GM20000 (cell line): ENCODE results near the gene FNDC7.
"Not testable (repeated sequence)": the region's sequence is repeated elsewhere in the genome, so short reads cannot be mapped to it uniquely, and the experiment has no call there.

Experiments used
- DNase-seq: peaks from one replicate; pipeline ENCODE4 v3.0.0; 2012; ENCODE audit warnings: low spot score
- TF ChIP-seq, protein P1 (sequence below): IDR thresholded peaks from 2 replicates; pipeline ENCODE4 v1.5.1; 2012; ENCODE audit warnings: mild to moderate bottlenecking, control low read depth; ENCODE audit errors: extremely low read depth, missing control alignments

The FNDC7 gene

DNA sequence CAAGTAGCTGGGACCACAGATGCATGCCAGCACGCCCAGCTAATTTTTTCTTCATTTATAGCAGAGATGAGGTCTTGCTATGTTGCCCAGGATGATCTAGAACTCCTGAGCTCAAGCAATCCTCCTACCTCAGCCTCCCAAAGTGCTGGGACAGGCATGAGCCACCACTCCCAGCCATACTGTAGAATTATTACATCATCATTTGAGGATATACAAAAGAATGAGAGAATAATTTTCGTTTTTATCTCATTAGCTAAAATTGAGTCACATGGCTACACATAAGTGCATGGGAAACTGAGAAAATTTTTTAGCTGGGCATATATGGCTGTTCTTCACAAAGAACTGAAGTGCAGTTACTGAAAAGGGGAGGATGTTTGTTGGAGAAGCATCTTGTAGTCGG is 55.0 kb downstream of the FNDC7 start:
- TF ChIP-seq, protein P1, sequence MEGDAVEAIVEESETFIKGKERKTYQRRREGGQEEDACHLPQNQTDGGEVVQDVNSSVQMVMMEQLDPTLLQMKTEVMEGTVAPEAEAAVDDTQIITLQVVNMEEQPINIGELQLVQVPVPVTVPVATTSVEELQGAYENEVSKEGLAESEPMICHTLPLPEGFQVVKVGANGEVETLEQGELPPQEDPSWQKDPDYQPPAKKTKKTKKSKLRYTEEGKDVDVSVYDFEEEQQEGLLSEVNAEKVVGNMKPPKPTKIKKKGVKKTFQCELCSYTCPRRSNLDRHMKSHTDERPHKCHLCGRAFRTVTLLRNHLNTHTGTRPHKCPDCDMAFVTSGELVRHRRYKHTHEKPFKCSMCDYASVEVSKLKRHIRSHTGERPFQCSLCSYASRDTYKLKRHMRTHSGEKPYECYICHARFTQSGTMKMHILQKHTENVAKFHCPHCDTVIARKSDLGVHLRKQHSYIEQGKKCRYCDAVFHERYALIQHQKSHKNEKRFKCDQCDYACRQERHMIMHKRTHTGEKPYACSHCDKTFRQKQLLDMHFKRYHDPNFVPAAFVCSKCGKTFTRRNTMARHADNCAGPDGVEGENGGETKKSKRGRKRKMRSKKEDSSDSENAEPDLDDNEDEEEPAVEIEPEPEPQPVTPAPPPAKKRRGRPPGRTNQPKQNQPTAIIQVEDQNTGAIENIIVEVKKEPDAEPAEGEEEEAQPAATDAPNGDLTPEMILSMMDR = no peak
- DNase-seq = no peak

DNA sequence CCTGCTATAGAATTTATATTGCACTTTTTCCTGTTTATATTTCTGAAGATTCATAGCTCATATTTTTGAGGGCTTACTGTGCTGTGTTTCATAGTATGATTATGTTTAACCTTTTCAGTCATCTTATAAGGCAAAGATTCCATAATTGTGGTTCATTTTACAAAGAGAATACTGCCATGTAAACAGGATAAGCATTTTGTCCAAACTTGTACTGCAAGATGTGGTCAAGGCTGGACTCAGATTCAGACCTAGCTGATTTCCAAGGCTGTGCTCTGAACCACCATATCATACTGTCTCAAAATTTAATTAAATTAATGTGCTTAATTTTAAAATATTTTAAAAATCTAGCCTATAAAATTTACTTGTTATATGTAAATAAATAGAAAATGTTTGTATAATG is 65.1 kb downstream of the FNDC7 start:
- TF ChIP-seq, protein P1 = no peak
- no peak for DNase-seq

- DNase-seq = no peak
These were observed 66.7 kb downstream of the FNDC7 start for GRCh38 chr1:108779455-108779854.

DNA sequence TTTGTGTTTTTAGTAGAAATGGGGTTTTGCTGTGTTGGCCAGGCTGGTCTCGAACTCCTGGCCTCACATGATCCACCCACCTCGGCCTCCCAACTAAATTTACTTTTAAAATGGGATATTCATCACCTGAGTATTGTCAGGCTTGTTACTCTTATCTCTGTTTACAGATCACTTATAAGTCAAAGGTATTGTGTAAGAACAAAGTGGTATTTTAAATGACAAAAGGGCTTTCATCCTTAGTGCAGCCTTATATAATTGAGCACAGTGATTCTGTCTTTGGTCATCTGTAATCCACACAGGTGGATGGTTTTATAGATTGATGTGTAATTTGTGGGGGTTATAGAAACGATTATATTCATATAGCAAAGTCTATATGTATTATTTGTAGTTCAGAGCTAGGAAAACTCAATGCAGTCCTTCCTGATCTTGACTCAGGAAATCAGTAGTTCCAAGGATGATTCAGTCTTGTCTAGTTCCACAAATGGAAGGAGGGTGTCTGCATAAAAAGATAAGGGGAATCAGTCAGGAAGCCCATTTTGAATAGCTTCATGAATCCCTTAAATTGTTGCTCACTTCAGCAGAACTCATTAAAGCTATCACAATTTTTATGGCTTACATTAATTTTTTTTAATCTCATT is 68.3 kb downstream of the FNDC7 start:
- TF ChIP-seq, protein P1 = no peak
- no peak for DNase-seq

More at GRCh38 chr1:108779455-108779854, 66.7 kb downstream of the FNDC7 start:
- TF ChIP-seq, protein P1 = no peak

DNA sequence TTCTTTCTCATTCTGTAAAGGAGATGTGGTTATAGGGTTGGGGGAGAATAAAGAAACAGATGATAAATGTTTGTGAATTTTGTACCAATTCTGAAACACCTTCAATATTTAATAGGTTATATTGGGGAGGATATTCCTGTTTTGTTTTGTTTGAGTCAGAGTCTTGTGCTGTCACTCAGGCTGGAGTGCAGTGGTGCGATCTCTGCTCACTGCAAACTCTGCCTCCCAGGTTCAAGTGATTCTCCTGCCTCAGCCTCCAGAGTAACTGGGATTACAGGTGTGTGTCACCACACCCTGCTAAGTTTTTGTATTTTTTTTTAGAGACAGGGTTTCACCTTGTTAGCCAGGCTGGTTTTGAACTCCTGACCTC is 68.9 kb downstream of the FNDC7 start:
- not testable (repeated sequence) for DNase-seq

DNA sequence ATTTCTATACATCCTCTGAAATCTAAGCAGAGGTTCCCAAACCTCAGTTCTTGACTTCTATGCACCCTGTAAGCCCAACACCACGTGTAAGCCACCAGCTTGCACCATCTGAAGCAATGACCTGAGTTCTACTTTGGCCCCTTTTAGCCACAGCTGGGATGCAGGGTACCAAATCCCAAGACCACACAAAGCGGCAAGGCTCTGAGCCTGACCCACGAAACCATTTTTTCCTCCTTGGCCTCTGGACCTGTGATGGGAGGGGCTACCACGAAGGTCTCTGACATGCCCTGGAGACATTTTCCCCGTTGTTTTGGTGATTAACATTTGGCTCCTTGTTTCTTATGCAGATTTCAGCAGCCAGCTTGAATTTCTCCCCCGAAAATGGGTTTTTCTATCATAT is 72.6 kb downstream of the FNDC7 start:
- DNase-seq = no peak
- TF ChIP-seq, protein P1 = no peak

- DNase-seq = no peak
- TF ChIP-seq, protein P1 = no peak
These were observed 73.2 kb downstream of the FNDC7 start for GRCh38 chr1:108785880-108786279.

DNA sequence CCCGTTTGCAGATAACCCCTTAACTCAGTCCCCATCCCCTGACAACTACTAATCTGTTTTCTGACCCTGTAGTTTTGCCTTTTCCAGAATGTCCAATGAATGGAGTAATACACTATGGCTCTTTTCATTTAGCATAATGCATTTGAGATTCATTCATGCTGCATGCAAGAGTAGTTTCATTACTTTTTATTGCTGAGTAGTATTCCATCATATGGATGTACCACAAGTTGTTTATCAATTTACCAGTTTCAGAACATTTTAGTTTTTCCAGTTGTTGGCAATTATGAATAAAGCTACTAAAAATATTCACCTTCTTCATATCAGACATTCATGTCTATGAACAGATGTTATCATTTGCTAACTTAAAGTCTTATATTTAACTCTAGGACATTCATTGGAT is 79.1 kb downstream of the FNDC7 start:
- TF ChIP-seq, protein P1 = no peak
- no peak for DNase-seq
